ENCODE measurements around the gene PTCD2. TPM values are rescaled to one million over a fixed set of nuclear protein-coding genes. Genes with fewer than 3 reads are reported as not detected.

Gene PTCD2
- total and polyA plus RNA-seq, 2 donors (not counting 3 experiments of a cell fraction or from before 2014, with no cell fraction given), result 4.3 to 6.7 TPM

DNA sequence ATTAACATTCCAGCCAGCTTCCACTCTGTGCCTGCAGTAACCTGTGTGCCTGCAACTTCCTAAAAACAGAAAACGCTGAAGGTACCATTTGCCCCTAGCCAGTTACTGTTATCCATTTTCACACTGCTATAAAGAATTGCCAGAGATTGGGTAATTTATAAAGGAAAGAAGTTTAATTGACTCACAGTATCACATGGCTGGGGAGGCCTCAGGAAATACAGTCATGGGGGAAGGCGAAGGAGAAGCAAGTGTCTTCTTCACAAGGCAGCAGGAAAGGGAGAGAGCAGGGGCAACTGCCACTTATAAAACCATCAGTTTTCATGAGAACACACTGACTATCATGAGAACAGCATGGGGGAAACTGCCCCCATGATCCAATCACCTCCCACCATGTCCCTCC is 31.2 kb downstream of the PTCD2 start:
- H4K20me1 ChIP-seq (replicated peaks; ENCODE audit: control insufficient read depth, extremely low read depth, insufficient read depth, low read length), result no peaks in the 10 kb centered on the region
- DNase-seq (ENCODE audit: low read depth, low spot score) (no peak), FAIRE-seq (no peak)
- no peak overlapping the region for H2AFZ ChIP-seq (ENCODE audit: low read depth, low read length)
- H3K9me3 ChIP-seq (replicated peaks; ENCODE audit: control insufficient read depth, insufficient read depth, low read length), result no peaks in the 10 kb centered on the region
- CTCF ChIA-PET, result no interaction called here
- H3K9ac ChIP-seq (replicated peaks; ENCODE audit: extremely low read depth, insufficient read depth, low read length), result no peak overlapping the region
- H3K4me2 ChIP-seq (ENCODE audit: insufficient read depth, low read length), result no peak overlapping the region
- H3K9me1 ChIP-seq (replicated peaks; ENCODE audit: control insufficient read depth, extremely low read depth, insufficient read depth, low read length), result no peaks in the 10 kb centered on the region
- H3K4me3 ChIP-seq (replicated peaks in 1 of 3; ENCODE audit: insufficient read depth in 1 of 3, low read depth in 1 of 3, low read length in 3 of 3), result no peak overlapping the region
- POLR2A ChIA-PET, result no interaction called here
- TF ChIP-seq POLR2AphosphoS5 (IDR thresholded peaks at IDR 0.05; ENCODE audit: insufficient read depth, low read depth, low read length) (no peak), CTCF (IDR thresholded peaks at IDR 0.05; ENCODE audit: extremely low read depth in 1 of 2, insufficient read depth in 1 of 2, low read depth in 1 of 2, low read length in 2 of 2) (no peak), POLR2A (IDR thresholded peaks at IDR 0.05; ENCODE audit: low read depth, low read length) (no peak), GATA2 (IDR thresholded peaks at IDR 0.05; ENCODE audit: insufficient read depth, insufficient read length, low read depth, low read length) (no peak), MYC (IDR thresholded peaks at IDR 0.05; ENCODE audit: low read depth, low read length) (no peak), FOS (IDR thresholded peaks at IDR 0.05; ENCODE audit: borderline replicate concordance, insufficient read depth, low read length) (peak; percentile 23), EZH2 (IDR thresholded peaks at IDR 0.05; ENCODE audit: borderline replicate concordance, low read depth, low read length, severe bottlenecking) (no peak), MAX (IDR thresholded peaks at IDR 0.05; ENCODE audit: insufficient read depth, insufficient read length) (no peak), JUN (IDR thresholded peaks at IDR 0.05; ENCODE audit: borderline replicate concordance, insufficient read depth, insufficient read length, low read depth) (no peak)
- no peaks in the 10 kb centered on the region for H3K36me3 ChIP-seq (ENCODE audit: control insufficient read depth in 2 of 2, extremely low read depth in 1 of 2, insufficient read depth in 2 of 2, low read length in 2 of 2)
- no peaks in the 10 kb centered on the region for H3K27me3 ChIP-seq (ENCODE audit: control insufficient read depth in 2 of 2, insufficient read depth in 2 of 2, low read length in 2 of 2)
- no peaks in the 10 kb centered on the region for H3K79me2 ChIP-seq (ENCODE audit: control insufficient read depth, insufficient read depth, low read length)
- BruUV-seq (replicated peaks), result no TSS peak
- intact Hi-C loops (cut with micrococcal nuclease) (no loop called here), dilution Hi-C loops (cut with MboI; ENCODE audit: extremely low pct_ligation_motif_present, low sequenced_read_pairs) (no loop called here)
- H3K4me1 ChIP-seq (ENCODE audit: control insufficient read depth, extremely low read depth, insufficient read depth, low read length), result peaks cover 7% of the 10 kb centered on the region
- H3K27ac ChIP-seq (ENCODE audit: insufficient read depth, low read depth, low read length), result no peak overlapping the region
